A549 (cell line): ENCODE data around the gene FER.

Experiments used
- JUN ChIP-seq, 2 experiments: fragments of >200 bp; sonication (Bioruptor Twin); formaldehyde crosslinking; IDR thresholded peaks; 2 replicates in 1 of 2; 3 replicates in 1 of 2; pipeline ENCODE4 v1.6.1; 2016 to 2017
- MAFK ChIP-seq: fragments of 450-650 bp; IDR thresholded peaks from 2 replicates; pipeline ENCODE4 v1.6.1; 2014; ENCODE audit not compliant: partially characterized antibody
- TF ChIP-seq, protein P1 (sequence below): fragments of >200 bp; sonication (Bioruptor Twin); formaldehyde crosslinking; IDR thresholded peaks from 3 replicates; pipeline ENCODE4 v1.5.1; 2016

DNA sequence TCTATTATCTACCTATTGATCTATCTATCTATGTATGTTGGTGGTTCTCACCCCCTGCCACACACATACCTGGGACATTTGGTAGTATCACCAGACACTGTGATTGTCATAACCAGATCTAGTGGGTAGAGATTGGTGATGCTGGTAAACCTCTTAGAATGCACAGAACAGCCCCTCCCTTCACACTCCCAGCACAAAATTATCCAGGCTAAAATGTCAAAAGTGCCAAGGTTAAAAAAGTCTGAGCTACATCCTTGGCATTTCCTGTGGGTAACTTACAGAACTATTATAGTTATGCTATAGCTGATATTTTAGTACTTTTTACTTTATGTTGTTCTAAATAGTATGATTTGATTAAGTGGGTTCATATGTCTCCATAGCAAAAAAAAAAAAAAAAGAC lies 151.0 kb downstream of the FER start:
- TF ChIP-seq JUN (IDR thresholded peaks at IDR 0.05), result no peak
- TF ChIP-seq MAFK, result no peak
- TF ChIP-seq, protein P1, sequence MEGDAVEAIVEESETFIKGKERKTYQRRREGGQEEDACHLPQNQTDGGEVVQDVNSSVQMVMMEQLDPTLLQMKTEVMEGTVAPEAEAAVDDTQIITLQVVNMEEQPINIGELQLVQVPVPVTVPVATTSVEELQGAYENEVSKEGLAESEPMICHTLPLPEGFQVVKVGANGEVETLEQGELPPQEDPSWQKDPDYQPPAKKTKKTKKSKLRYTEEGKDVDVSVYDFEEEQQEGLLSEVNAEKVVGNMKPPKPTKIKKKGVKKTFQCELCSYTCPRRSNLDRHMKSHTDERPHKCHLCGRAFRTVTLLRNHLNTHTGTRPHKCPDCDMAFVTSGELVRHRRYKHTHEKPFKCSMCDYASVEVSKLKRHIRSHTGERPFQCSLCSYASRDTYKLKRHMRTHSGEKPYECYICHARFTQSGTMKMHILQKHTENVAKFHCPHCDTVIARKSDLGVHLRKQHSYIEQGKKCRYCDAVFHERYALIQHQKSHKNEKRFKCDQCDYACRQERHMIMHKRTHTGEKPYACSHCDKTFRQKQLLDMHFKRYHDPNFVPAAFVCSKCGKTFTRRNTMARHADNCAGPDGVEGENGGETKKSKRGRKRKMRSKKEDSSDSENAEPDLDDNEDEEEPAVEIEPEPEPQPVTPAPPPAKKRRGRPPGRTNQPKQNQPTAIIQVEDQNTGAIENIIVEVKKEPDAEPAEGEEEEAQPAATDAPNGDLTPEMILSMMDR, result no peak
